Mucosa of rectum (tissue), 2 donors: Measurements from ENCODE around the gene CLDN19.
"Not testable (repeated sequence)": the region's sequence is repeated elsewhere in the genome, so short reads cannot be mapped to it uniquely, and the experiment has no call there.

Experiments
- H3K27ac ChIP-seq, 2 donors: one replicate each; pipeline ENCODE4 v1.7.0; 2013; ENCODE audit warnings: inconsistent platforms in 2 of 2, low read depth in 2 of 2, low read length in 2 of 2
- H3K27me3 ChIP-seq, 2 donors: one replicate each; pipeline ENCODE4 v1.7.0; 2013; ENCODE audit warnings: low read length in 2 of 2; ENCODE audit not compliant: control insufficient read depth in 2 of 2, insufficient read depth in 2 of 2
- H3K36me3 ChIP-seq, 2 donors: one replicate each; pipeline ENCODE4 v1.7.0; 2013; ENCODE audit warnings: low read length in 2 of 2; ENCODE audit not compliant: control insufficient read depth in 2 of 2, insufficient read depth in 2 of 2
- H3K4me1 ChIP-seq, 2 donors: one replicate each; pipeline ENCODE4 v1.7.0; 2013; ENCODE audit warnings: low read length in 2 of 2, mild to moderate bottlenecking in 1 of 2; ENCODE audit not compliant: control insufficient read depth in 2 of 2, insufficient read depth in 2 of 2
- H3K4me3 ChIP-seq, 2 donors: one replicate each; pipeline ENCODE4 v1.7.0; 2013; ENCODE audit warnings: low read length in 2 of 2
- H3K9ac ChIP-seq, 2 donors: one replicate each; pipeline ENCODE4 v1.7.0; 2013; ENCODE audit warnings: low read length in 2 of 2, low read depth in 1 of 2, mild to moderate bottlenecking in 1 of 2
- H3K9me3 ChIP-seq, 2 donors: one replicate each; pipeline ENCODE4 v1.7.0; 2013; ENCODE audit warnings: low read length in 2 of 2; ENCODE audit not compliant: control insufficient read depth in 2 of 2
- donor health status: healthy.
- donor health status: Normal muscosa, but diverticular disease.

Gene CLDN19

DNA sequence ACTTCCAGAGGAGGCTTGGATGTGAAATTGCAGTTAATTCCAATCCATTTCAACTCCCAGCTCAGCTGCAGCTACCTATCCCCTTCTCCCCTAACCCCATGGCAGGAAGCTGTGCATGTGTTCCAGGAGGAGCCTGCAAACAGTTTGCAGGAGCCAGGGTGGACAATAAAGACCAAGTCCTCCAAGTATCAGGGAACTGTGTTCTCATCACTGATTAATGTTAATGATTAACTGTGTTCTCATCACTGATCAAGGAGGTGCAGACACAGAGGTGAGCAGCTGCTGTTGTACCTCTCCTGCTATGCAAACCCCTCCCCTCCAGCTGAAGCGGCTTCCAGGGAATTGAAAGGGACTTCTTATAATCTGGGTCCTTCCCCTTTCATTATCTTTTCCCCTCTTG, 19.2 kb downstream of the CLDN19 start:
- Histone ChIP-seq H3K9ac (no peak overlapping the region), H3K36me3 (no peaks in the 10 kb centered on the region), H3K27me3 (no peaks in the 10 kb centered on the region), H3K4me3 (no peak overlapping the region), H3K27ac (no peak overlapping the region), H3K4me1 (no peaks in the 10 kb centered on the region), H3K9me3 (no peaks in the 10 kb centered on the region)

DNA sequence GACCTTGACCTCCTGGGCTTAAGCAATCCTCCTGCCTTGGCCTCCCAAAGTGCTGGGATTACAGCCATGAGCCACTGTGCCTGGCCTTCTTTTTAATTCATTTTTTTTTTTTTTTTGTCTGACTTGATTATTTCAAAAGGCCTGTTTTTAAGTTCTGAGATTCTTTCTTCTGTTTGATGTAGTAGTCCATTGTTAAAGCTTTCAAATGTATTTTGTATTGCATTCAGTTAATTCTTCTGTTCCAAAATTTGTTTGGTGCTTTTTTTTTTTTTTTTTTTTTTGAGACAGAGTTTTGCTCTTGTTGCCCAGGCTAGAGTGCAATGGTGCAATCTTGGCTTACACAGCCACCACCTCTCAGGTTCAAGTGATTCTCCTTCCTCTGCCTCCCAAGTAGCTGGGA, 25.6 kb downstream of the CLDN19 start:
- H3K4me1 ChIP-seq, H3K27me3 ChIP-seq, H3K36me3 ChIP-seq, H3K9ac ChIP-seq, H3K9me3 ChIP-seq, H3K27ac ChIP-seq, H3K4me3 ChIP-seq: not testable (repeated sequence)

DNA sequence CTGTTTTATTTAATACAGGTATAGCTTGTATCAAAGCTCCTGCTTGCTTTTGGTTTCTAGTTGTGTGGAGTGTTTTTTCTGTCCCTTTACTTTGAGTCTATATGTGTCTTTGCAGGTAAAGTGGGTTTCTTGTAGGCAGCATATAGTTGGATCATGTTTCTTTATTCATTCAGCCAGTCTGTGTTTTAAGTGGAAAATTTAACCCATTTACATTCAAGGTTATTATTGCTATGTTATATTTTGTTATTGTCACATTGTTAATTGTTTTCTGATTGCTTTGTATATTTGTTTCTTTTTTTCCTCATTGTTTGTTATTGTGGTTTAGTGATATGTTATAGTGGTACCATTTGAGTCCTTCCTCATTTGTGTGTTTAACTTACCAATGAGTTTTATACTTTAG, 26.7 kb downstream of the CLDN19 start:
- no peak overlapping the region for H3K4me3 ChIP-seq
- H3K27ac ChIP-seq: no peak overlapping the region
- H3K9me3 ChIP-seq: peaks cover 0 to 6% of the 10 kb centered on the region in 2 donors
- H3K27me3 ChIP-seq: no peaks in the 10 kb centered on the region
- no peak overlapping the region for H3K9ac ChIP-seq
- no peaks in the 10 kb centered on the region for H3K4me1 ChIP-seq
- peaks cover 7 to 8% of the 10 kb centered on the region in 2 donors for H3K36me3 ChIP-seq

DNA sequence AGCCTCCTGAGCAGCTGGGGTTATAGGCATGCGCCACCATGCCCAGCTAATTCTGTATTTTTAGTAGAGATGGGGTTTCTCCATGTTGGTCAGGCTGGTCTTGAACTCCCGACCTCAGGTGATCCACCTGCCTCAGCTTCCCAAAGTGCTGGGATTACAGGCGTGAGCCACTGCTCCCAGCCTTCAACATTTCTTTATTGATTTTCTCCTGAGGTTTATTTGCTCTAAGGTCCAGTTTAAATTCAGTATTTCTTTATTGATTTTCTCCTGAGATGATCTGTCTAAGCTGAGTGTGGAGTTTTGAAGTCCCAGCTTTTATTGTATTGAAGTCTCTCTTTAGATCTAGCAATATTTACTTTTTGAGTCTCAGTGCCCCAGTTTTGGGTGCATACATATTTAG, 27.2 kb downstream of the CLDN19 start:
- not testable (repeated sequence) for H3K9me3 ChIP-seq, H3K4me1 ChIP-seq, H3K27me3 ChIP-seq, H3K9ac ChIP-seq, H3K4me3 ChIP-seq, H3K36me3 ChIP-seq, H3K27ac ChIP-seq

DNA sequence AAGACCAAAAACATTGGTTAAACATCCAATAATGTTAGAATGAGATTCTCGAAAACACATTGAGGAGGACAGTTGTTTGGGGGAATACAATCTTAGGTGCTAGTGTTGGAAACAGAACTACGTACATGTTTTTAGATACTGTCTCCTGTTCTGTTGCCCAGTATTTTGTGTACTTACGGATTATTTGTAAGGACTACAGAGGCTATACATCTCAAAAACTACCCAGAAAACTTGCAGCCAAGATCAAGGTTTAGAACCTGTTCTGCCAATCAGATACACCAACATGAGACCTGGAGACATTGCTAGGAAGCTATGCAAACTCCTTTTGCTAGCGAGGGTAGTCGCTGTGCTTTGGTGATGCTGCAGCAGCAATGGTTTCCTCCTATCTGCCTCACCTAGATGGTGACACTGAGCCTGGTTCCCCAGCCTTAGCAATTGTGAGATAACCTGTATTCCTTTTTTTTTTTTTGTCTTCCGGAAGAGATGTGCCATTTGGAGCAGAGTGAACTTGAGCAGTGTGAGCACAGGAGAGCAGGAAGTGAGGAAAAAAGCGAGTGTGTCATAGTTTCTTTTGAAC, 36.1 kb downstream of the CLDN19 start:
- Histone ChIP-seq H3K27ac (no peak overlapping the region), H3K9ac (no peak overlapping the region)

DNA sequence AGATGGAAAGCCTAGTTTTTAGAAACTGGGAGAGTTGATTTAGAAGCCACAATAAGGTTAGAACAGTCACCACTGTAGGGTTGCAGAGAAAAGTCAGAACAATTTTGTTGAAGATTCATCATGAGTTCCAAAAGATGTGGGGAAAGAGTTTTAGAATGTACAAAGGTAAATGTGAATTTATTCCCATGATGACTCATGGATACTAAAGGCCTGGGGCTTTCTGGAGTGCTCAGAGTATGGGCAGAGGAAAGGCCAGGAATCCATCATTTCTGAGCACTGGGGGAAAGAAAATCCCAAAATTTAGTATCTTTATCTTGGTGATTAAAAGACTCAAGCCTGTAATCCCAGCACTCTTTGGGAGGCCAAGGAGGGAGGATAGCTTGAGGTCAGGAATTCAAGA, 40.0 kb downstream of the CLDN19 start:
- H3K9me3 ChIP-seq: no peaks in the 10 kb centered on the region
- H3K27me3 ChIP-seq: no peaks in the 10 kb centered on the region
- no peak overlapping the region for H3K9ac ChIP-seq
- H3K36me3 ChIP-seq: peaks cover 71 to 83% of the 10 kb centered on the region in 2 donors
- H3K4me1 ChIP-seq: no peaks in the 10 kb centered on the region
- no peak overlapping the region for H3K27ac ChIP-seq
- H3K4me3 ChIP-seq: no peak overlapping the region

More for the DNA sequence above, 36.1 kb downstream of the CLDN19 start:
- Histone ChIP-seq H3K9me3 (no peaks in the 10 kb centered on the region), H3K4me1 (no peaks in the 10 kb centered on the region), H3K27me3 (no peaks in the 10 kb centered on the region), H3K36me3 (peaks cover 54 to 58% of the 10 kb centered on the region in 2 donors), H3K4me3 (no peak overlapping the region)

DNA sequence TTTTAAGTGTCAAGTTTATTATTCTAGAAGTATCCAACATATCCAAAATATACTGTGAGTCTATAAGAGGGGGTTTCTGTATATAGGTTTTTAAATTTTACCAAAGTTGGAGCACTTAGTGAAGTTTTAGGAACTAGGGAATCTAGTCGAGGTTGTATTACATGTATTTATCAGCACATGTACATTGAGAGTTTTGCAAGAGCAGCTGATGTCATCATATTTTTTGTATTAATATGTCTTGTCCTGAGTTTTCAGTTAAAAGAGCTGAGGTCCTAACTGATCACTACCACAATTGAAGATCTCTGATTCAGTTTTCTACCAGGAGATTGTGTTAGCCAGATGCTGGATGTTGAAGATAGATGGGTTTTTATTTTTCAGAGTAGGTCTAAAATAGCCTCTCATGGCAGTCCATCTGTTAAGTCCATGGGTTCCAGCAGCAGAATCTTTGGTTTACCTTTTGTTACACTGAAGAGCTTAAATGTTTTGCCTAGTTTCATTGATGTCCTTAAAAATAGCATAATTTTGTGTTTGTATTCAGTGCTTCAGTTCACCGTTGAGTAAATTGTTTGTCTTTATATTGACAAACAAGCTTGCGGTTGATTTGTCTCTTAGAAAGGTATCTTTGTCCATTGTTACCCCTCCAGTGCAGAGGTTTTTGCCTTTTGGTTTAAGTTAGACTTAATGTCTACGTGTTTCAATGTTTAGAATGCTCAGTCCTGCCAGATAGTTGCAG, 41.8 kb downstream of the CLDN19 start:
- Histone ChIP-seq H3K4me3 (no peak overlapping the region), H3K27me3 (no peaks in the 10 kb centered on the region), H3K27ac (no peak overlapping the region), H3K36me3 (peaks cover 57 to 73% of the 10 kb centered on the region in 2 donors), H3K9ac (no peak overlapping the region), H3K4me1 (peaks cover 11% of the 10 kb centered on the region in 2 donors), H3K9me3 (no peaks in the 10 kb centered on the region)

DNA sequence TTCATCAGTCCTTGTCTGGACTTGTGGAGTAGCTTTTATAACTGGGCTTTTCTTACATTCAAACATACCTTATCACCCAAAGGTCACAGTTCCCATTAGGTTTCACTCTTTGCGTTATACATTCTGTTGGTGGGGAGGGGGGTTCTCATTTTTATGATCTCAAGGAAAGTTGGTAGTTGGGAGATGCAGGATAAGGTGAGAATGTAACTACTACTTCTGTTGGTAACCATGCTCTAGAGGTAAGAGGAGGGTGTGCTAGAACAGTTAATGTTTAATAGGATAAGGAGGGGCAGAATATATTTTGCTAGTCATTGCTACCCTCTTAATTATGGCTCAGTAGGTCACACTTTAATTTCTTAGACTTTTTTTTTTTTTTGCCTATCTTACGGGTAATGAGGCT, 47.1 kb downstream of the CLDN19 start:
- H3K4me1 ChIP-seq: peaks cover 39 to 61% of the 10 kb centered on the region in 2 donors
- peak overlapping the region; percentile 56 to 91 for H3K27ac ChIP-seq
- peaks cover 21 to 29% of the 10 kb centered on the region in 2 donors for H3K36me3 ChIP-seq

DNA sequence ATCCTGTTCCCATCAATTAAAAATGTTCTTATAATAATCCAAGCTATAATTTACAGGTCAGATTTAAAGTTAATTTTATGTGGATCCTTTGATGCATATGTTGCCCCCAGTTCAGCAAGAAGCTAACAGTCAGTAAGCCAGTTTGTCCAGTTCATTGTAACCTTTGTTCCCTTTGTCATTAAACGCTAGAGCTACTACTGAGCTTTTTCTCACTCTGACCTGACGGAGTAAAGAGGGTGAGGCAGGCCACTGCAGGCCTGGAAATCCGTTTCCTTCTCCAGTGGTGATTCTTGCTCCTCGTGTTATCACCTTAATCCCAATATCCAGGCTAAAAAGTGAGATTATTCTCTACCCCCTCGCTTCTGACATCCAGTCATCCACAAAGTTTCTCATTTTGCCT, 47.6 kb downstream of the CLDN19 start:
- H3K27ac ChIP-seq: peak overlapping the region; percentile 56 to 91
- peaks cover 16 to 24% of the 10 kb centered on the region in 2 donors for H3K36me3 ChIP-seq
- no peaks in the 10 kb centered on the region for H3K27me3 ChIP-seq
- H3K4me1 ChIP-seq: peaks cover 41 to 65% of the 10 kb centered on the region in 2 donors
- H3K4me3 ChIP-seq: peak overlapping the region in 1 of 2 donors; percentile 16
- H3K9ac ChIP-seq: peak overlapping the region; percentile 7 to 39
- H3K9me3 ChIP-seq: no peaks in the 10 kb centered on the region

More for the DNA sequence above, 47.1 kb downstream of the CLDN19 start:
- H3K9ac ChIP-seq: peak overlapping the region in 1 of 2 donors; percentile 39
- H3K9me3 ChIP-seq: no peaks in the 10 kb centered on the region
- no peaks in the 10 kb centered on the region for H3K27me3 ChIP-seq
- H3K4me3 ChIP-seq: peak overlapping the region; percentile 20 to 42

DNA sequence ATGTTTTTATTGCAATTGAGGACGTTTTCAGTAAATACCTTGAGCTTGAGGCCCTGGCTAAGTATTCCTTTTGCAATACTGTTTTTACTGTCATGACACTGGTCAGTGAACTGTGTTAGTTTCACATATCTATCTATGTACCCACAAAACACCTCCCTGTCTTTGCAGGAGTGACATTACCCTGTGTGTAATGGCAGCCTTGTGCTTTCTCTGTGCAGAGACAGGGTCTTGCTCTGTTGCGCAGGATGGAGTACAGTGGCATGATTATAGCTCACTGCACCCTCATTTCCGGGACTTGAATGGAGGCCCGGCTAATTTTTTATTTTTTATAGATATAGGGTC, 48.9 kb downstream of the CLDN19 start:
- H3K36me3 ChIP-seq: peaks cover 6 to 14% of the 10 kb centered on the region in 2 donors
- H3K27ac ChIP-seq: peak overlapping the region; percentile 16 to 56
- no peak overlapping the region for H3K9ac ChIP-seq
- H3K9me3 ChIP-seq: no peaks in the 10 kb centered on the region
- peaks cover 50 to 72% of the 10 kb centered on the region in 2 donors for H3K4me1 ChIP-seq
- no peaks in the 10 kb centered on the region for H3K27me3 ChIP-seq
- no peak overlapping the region for H3K4me3 ChIP-seq
